HG02571 (cell line): Measurements from ENCODE around the gene MPP3.

Experiments
- ATAC-seq: cut with Tn5 transposase; IDR thresholded peaks from one replicate; pipeline ENCODE4 v1.9.1; 2021; ENCODE audit warnings: mild to moderate bottlenecking, moderate library complexity; ENCODE audit not compliant: unreplicated experiment

Gene MPP3

GRCh38 chr17:43774304-43775250 is 58.4 kb downstream of the MPP3 start:
- ATAC-seq, result no peak

GRCh38 chr17:43772877-43773648 is 59.9 kb downstream of the MPP3 start:
- ATAC-seq, result no peak

- no peak for ATAC-seq
Observed at GRCh38 chr17:43771463-43771862, 61.5 kb downstream of the MPP3 start.

GRCh38 chr17:43770957-43771356 is 62.0 kb downstream of the MPP3 start:
- no peak for ATAC-seq

- no peak for ATAC-seq
Observed at GRCh38 chr17:43769859-43770258, 63.1 kb downstream of the MPP3 start.

- ATAC-seq, result no peak
Observed at GRCh38 chr17:43769426-43769825, 63.5 kb downstream of the MPP3 start.

- ATAC-seq, result no peak
Observed at GRCh38 chr17:43768943-43769342, 64.0 kb downstream of the MPP3 start.

- no peak for ATAC-seq
Observed at GRCh38 chr17:43768382-43768781, 64.6 kb downstream of the MPP3 start.

GRCh38 chr17:43767713-43768059 is 65.3 kb downstream of the MPP3 start:
- no peak for ATAC-seq

- ATAC-seq, result no peak
Observed at GRCh38 chr17:43767053-43767712, 65.8 kb downstream of the MPP3 start.

GRCh38 chr17:43766413-43767052 is 66.4 kb downstream of the MPP3 start:
- ATAC-seq, result no peak

- no peak for ATAC-seq
Observed at GRCh38 chr17:43760254-43760852, 72.6 kb downstream of the MPP3 start.

GRCh38 chr17:43759836-43760235 is 73.1 kb downstream of the MPP3 start:
- ATAC-seq, result no peak

GRCh38 chr17:43758497-43759174 is 74.3 kb downstream of the MPP3 start, which contains the start of gene SOST:
SOST (minus strand) TSS chr17:43758791; CDS start chr17:43758741, 50 bp downstream.
- no peak for ATAC-seq

GRCh38 chr17:43758086-43758485 is 74.9 kb downstream of the MPP3 start:
- no peak for ATAC-seq

- no peak for ATAC-seq
Observed at GRCh38 chr17:43757171-43757660, 75.7 kb downstream of the MPP3 start.

- ATAC-seq, result no peak
Observed at GRCh38 chr17:43756201-43756600, 76.7 kb downstream of the MPP3 start.

- no peak for ATAC-seq
Observed at GRCh38 chr17:43755389-43755875, 77.5 kb downstream of the MPP3 start.

GRCh38 chr17:43754947-43755346 is 78.0 kb downstream of the MPP3 start:
- ATAC-seq, result no peak
